Measurements from ENCODE around the gene ALKBH1.

The ALKBH1 gene

DNA sequence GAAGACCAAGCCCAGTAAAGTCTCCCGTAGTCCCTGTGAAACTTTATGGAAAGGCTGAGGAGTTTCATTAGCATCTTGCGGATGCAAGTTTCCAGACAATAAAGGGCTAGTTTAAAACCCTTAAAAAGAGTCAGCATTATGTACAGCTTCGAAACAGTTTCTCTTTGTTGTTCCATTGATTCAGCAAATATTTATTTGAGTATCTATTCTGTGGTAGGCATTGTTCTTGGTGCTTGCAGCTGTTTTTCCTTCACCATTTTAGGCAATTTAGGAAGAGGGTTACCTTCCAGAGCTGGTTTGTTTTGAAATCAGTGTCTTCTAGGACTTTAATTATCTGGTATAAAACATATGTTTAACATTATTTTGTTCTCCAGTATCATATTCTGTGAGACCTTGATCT is 1.6 kb upstream of the ALKBH1 start:
- no peaks in the 10 kb centered on the region for H3K9me2 ChIP-seq (replicated peaks; ENCODE audit: insufficient read depth, low read length)
- peak overlapping the region; percentile 97 for H3K4me3 ChIP-seq (ENCODE audit: insufficient read depth, low read length, poor library complexity, severe bottlenecking)
- H3K9me3 ChIP-seq (ENCODE audit: insufficient read depth, low read length): no peaks in the 10 kb centered on the region
- peak overlapping the region; percentile 85 for H3K9ac ChIP-seq (ENCODE audit: low read length)
- H3K27me3 ChIP-seq (ENCODE audit: low read length): no peaks in the 10 kb centered on the region
- H3K27ac ChIP-seq (ENCODE audit: low read depth, low read length): no peak overlapping the region
- no peak for TF ChIP-seq EZH2phosphoT487 (conservative IDR thresholded peaks at IDR 0.05; ENCODE audit: low read length)
- TF ChIP-seq, protein P1, sequence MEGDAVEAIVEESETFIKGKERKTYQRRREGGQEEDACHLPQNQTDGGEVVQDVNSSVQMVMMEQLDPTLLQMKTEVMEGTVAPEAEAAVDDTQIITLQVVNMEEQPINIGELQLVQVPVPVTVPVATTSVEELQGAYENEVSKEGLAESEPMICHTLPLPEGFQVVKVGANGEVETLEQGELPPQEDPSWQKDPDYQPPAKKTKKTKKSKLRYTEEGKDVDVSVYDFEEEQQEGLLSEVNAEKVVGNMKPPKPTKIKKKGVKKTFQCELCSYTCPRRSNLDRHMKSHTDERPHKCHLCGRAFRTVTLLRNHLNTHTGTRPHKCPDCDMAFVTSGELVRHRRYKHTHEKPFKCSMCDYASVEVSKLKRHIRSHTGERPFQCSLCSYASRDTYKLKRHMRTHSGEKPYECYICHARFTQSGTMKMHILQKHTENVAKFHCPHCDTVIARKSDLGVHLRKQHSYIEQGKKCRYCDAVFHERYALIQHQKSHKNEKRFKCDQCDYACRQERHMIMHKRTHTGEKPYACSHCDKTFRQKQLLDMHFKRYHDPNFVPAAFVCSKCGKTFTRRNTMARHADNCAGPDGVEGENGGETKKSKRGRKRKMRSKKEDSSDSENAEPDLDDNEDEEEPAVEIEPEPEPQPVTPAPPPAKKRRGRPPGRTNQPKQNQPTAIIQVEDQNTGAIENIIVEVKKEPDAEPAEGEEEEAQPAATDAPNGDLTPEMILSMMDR (IDR thresholded peaks at IDR 0.05; ENCODE audit: insufficient read depth, low read length, poor library complexity, severe bottlenecking): no peak
- H4K20me1 ChIP-seq (ENCODE audit: low read depth, low read length): peaks cover 10% of the 10 kb centered on the region
- no peak overlapping the region for H2AFZ ChIP-seq (ENCODE audit: low read depth, low read length, severe bottlenecking)
- peaks cover 24% of the 10 kb centered on the region for H3K36me3 ChIP-seq (ENCODE audit: low read length)
- peaks cover 77% of the 10 kb centered on the region for H3K79me2 ChIP-seq (ENCODE audit: insufficient read depth, low read length)
- H3K4me2 ChIP-seq (ENCODE audit: low read depth, low read length, poor library complexity, severe bottlenecking): peak overlapping the region; percentile 73
- 0 out of 2 replicates have a peak, but pooled peaks cover 8% of the 10 kb centered on the region for H3F3A ChIP-seq (ENCODE audit: insufficient read depth)

DNA sequence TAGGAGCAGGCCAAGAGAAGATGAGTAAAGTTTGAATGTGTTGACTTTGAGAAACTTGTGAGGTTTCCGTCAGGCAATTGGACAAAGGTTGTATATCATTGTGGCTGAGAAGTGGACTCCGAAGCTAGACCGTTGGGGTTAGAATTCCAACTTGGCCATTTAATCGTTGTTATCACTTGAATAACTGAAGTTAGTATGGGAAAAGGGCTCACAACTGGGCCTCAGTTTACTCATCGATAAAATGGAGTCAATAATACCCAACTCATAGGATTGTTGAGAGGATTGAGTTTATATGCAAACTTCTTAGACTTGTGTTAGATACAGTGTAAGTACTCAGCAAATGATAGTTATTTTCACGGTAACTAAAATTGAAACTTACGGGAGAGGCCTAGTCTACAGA is 926 bp upstream of the ALKBH1 start:
- Histone ChIP-seq H3K9me2 (replicated peaks; ENCODE audit: insufficient read depth, low read length) (no peaks in the 10 kb centered on the region), H2AFZ (ENCODE audit: low read depth, low read length, severe bottlenecking) (no peak overlapping the region), H3K9ac (ENCODE audit: low read length) (peak overlapping the region; percentile 85), H3F3A (ENCODE audit: insufficient read depth) (0 out of 2 replicates have a peak, but pooled peaks cover 7% of the 10 kb centered on the region), H3K4me3 (ENCODE audit: insufficient read depth, low read length, poor library complexity, severe bottlenecking) (peak overlapping the region; percentile 97), H3K9me3 (ENCODE audit: insufficient read depth, low read length) (no peaks in the 10 kb centered on the region), H3K4me2 (ENCODE audit: low read depth, low read length, poor library complexity, severe bottlenecking) (peak overlapping the region; percentile 73), H3K36me3 (ENCODE audit: low read length) (peaks cover 22% of the 10 kb centered on the region), H4K20me1 (ENCODE audit: low read depth, low read length) (peaks cover 10% of the 10 kb centered on the region), H3K79me2 (ENCODE audit: insufficient read depth, low read length) (peaks cover 70% of the 10 kb centered on the region), H3K27ac (ENCODE audit: low read depth, low read length) (no peak overlapping the region), H3K27me3 (ENCODE audit: low read length) (no peaks in the 10 kb centered on the region)
- TF ChIP-seq, protein P1 (IDR thresholded peaks at IDR 0.05; ENCODE audit: insufficient read depth, low read length, poor library complexity, severe bottlenecking): no peak
- TF ChIP-seq EZH2phosphoT487 (conservative IDR thresholded peaks at IDR 0.05; ENCODE audit: low read length): no peak

DNA sequence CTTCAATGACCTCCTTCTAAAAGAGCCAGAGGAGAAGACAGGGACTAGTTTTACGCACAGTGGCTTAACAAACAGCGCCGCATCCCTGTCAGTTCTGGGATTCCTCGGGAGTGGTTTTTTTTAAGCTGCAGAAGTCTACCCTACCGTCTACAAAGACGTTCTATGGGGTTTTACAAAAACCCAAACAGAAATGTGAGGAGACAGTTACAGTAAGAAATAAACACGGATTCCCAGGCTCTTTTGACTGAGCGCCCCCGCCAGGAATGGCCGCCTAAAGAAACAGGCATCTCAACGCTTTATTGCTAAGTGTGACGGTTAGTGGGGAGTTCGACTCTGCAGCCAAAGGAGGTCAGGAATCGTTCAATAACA is 484 bp downstream of the ALKBH1 start:
- Histone ChIP-seq H3F3A (ENCODE audit: insufficient read depth) (no peaks in the 10 kb centered on the region), H3K4me2 (ENCODE audit: low read depth, low read length, poor library complexity, severe bottlenecking) (peak overlapping the region; percentile 73), H3K27ac (ENCODE audit: low read depth, low read length) (no peak overlapping the region), H3K36me3 (ENCODE audit: low read length) (peaks cover 13% of the 10 kb centered on the region), H2AFZ (ENCODE audit: low read depth, low read length, severe bottlenecking) (peak overlapping the region; percentile 70), H3K4me3 (ENCODE audit: insufficient read depth, low read length, poor library complexity, severe bottlenecking) (peak overlapping the region; percentile 97), H3K9ac (ENCODE audit: low read length) (peak overlapping the region; percentile 85), H3K9me3 (ENCODE audit: insufficient read depth, low read length) (no peaks in the 10 kb centered on the region), H3K27me3 (ENCODE audit: low read length) (no peaks in the 10 kb centered on the region), H3K9me2 (replicated peaks; ENCODE audit: insufficient read depth, low read length) (no peaks in the 10 kb centered on the region), H4K20me1 (ENCODE audit: low read depth, low read length) (peaks cover 10% of the 10 kb centered on the region), H3K79me2 (ENCODE audit: insufficient read depth, low read length) (peaks cover 70% of the 10 kb centered on the region)
- TF ChIP-seq EZH2phosphoT487 (conservative IDR thresholded peaks at IDR 0.05; ENCODE audit: low read length): no peak
- TF ChIP-seq, protein P1 (IDR thresholded peaks at IDR 0.05; ENCODE audit: insufficient read depth, low read length, poor library complexity, severe bottlenecking): peak; percentile 45

Data from SU-DHL-6 (cell line).